Endothelial cell of umbilical vein (primary cell): ENCODE results near the gene TBX1. TPM values are rescaled to one million over a fixed set of nuclear protein-coding genes. Genes with fewer than 3 reads are reported as not detected.

ENCODE experiments used
- BruUV-seq: library from RNA; stranded (reverse); fragments of 400-500 nt; replicated peaks from 2 replicates; lab custom pipeline; 2021; lab: Mats Ljungman, UMichigan
- CTCF ChIA-PET: fragments of 300-600, 350-600 bp; sonication (Branson Sonifier 250); formaldehyde crosslinking; loops from one replicate; lab custom pipeline; 2021; ENCODE audit warnings: antibody characterized with exemption, inconsistent platforms; lab: Charles Lee
- POLR2A ChIA-PET: fragments of 300-600, 350-600 bp; sonication (Branson Sonifier 250); formaldehyde crosslinking; loops from one replicate; lab custom pipeline; 2021; ENCODE audit warnings: antibody characterized with exemption, inconsistent platforms; lab: Charles Lee
- DNase-seq: peaks from one replicate; pipeline ENCODE4 v3.0.0-alpha.2; 2011; ENCODE audit warnings: low read depth, low spot score
- FAIRE-seq: peaks from 2 replicates; lab custom pipeline; 2011; peaks lifted over from hg19 to GRCh38; lab: Jason Lieb, UNC
- H2AFZ ChIP-seq: 2 replicates; pipeline ENCODE4 v1.6.0; 2012; ENCODE audit warnings: low read depth, low read length, control low read depth, inconsistent platforms
- H3K27ac ChIP-seq: 2 replicates; pipeline ENCODE4 v1.5.1; 2011; ENCODE audit warnings: low read depth, mild to moderate bottlenecking, control low read depth, low read length, moderate library complexity; ENCODE audit not compliant: insufficient read depth
- H3K27me3 ChIP-seq, 2 experiments: 2 replicates each; pipeline versions ENCODE4 v1.6.0 to v1.6.1; 2011; ENCODE audit warnings: low read length in 2 of 2, mixed read lengths in 1 of 2; ENCODE audit not compliant: control insufficient read depth in 2 of 2, insufficient read depth in 2 of 2
- H3K36me3 ChIP-seq, 2 experiments: 2 replicates in 1 of 2; 3 replicates in 1 of 2; pipeline ENCODE4 v1.5.1; 2011; ENCODE audit warnings: low read length in 2 of 2, mild to moderate bottlenecking in 1 of 2, moderate library complexity in 1 of 2; ENCODE audit not compliant: control insufficient read depth in 2 of 2, insufficient read depth in 2 of 2; ENCODE audit errors: extremely low read depth in 1 of 2
- H3K4me1 ChIP-seq: 3 replicates; pipeline ENCODE4 v1.5.1; 2011; ENCODE audit warnings: mild to moderate bottlenecking, low read length; ENCODE audit not compliant: control insufficient read depth, insufficient read depth; ENCODE audit errors: extremely low read depth
- H3K4me2 ChIP-seq: 2 replicates; pipeline ENCODE4 v1.6.1; 2011; ENCODE audit warnings: low read length, control low read depth, mixed read lengths; ENCODE audit not compliant: insufficient read depth
- H3K4me3 ChIP-seq, 3 experiments: fragments of 200-600 bp in 1 of 3; sonication (generic), shearing (Covaris generic) in 1 of 3; replicated peaks in 1 of 3; 2 replicates each; pipeline ENCODE4 v1.5.1; 2011 to 2016; ENCODE audit warnings: control low read depth in 3 of 3, low read length in 3 of 3, mild to moderate bottlenecking in 2 of 3, inconsistent platforms in 1 of 3, low read depth in 1 of 3, moderate library complexity in 1 of 3; ENCODE audit not compliant: insufficient read depth in 1 of 3
- H3K79me2 ChIP-seq: 2 replicates; pipeline ENCODE4 v1.6.0; 2012; ENCODE audit warnings: low read length, inconsistent platforms; ENCODE audit not compliant: control insufficient read depth, insufficient read depth
- H3K9ac ChIP-seq: replicated peaks from 2 replicates; pipeline ENCODE3; 2011; ENCODE audit warnings: low read length, control low read depth; ENCODE audit not compliant: insufficient read depth; ENCODE audit errors: extremely low read depth
- H3K9me1 ChIP-seq: replicated peaks from 3 replicates; pipeline ENCODE4 v1.6.0; 2011; ENCODE audit warnings: mild to moderate bottlenecking, low read length; ENCODE audit not compliant: control insufficient read depth, insufficient read depth; ENCODE audit errors: extremely low read depth
- H3K9me3 ChIP-seq: replicated peaks from 2 replicates; pipeline ENCODE4 v1.5.1; 2012; ENCODE audit warnings: low read length, inconsistent platforms; ENCODE audit not compliant: control insufficient read depth, insufficient read depth
- H4K20me1 ChIP-seq: replicated peaks from 2 replicates; pipeline ENCODE3; 2011; ENCODE audit warnings: mild to moderate bottlenecking, low read length; ENCODE audit not compliant: control insufficient read depth, insufficient read depth; ENCODE audit errors: extremely low read depth
- EZH2 ChIP-seq: IDR thresholded peaks from 2 replicates; pipeline ENCODE4 v1.6.1; 2012; ENCODE audit warnings: borderline replicate concordance, low read depth, mild to moderate bottlenecking, moderate library complexity, low read length, inconsistent platforms; ENCODE audit not compliant: severe bottlenecking
- FOS ChIP-seq: IDR thresholded peaks from 2 replicates; pipeline ENCODE4 v1.6.1; 2011; ENCODE audit warnings: mild to moderate bottlenecking, low read length, moderate library complexity, borderline replicate concordance; ENCODE audit not compliant: insufficient read depth
- GATA2 ChIP-seq: IDR thresholded peaks from 2 replicates; pipeline ENCODE4 v1.7.0; 2011; ENCODE audit warnings: low read depth, mild to moderate bottlenecking, moderate library complexity, mixed read lengths, low read length; ENCODE audit not compliant: insufficient read length, insufficient read depth
- JUN ChIP-seq: IDR thresholded peaks from 2 replicates; pipeline ENCODE4 v1.6.1; 2011; ENCODE audit warnings: borderline replicate concordance, low read depth; ENCODE audit not compliant: insufficient read length, insufficient read depth
- MYC ChIP-seq: IDR thresholded peaks from one replicate; pipeline ENCODE4 v1.6.1; 2011; ENCODE audit warnings: mild to moderate bottlenecking, low read depth, low read length
- POLR2A ChIP-seq: IDR thresholded peaks from 2 replicates; pipeline ENCODE4 v1.6.1; 2012; ENCODE audit warnings: low read depth, mild to moderate bottlenecking, control low read depth, low read length
- POLR2AphosphoS5 ChIP-seq: IDR thresholded peaks from 2 replicates; pipeline ENCODE4 v1.6.1; 2012; ENCODE audit warnings: low read depth, mild to moderate bottlenecking, control low read depth, low read length, moderate library complexity; ENCODE audit not compliant: insufficient read depth
- dilution Hi-C: fragments of 300-500 bp; cut with MboI; formaldehyde crosslinking; loops from one replicate; pipeline ENCODE4 v1.15.0; 2019; ENCODE audit warnings: low sequenced_read_pairs; ENCODE audit not compliant: extremely low pct_ligation_motif_present
- intact Hi-C: fragments of 100-400 bp; cut with micrococcal nuclease; formaldehyde crosslinking; loops from one replicate; pipeline ENCODE4 v1.10.0; 2022
- polyA plus RNA-seq, 4 experiments: library from polyadenylated mRNA; depleted of rRNA in 3 of 4; stranded (reverse) in 3 of 4; unstranded in 1 of 4; fragments of >200 nt; gene quantifications; 2 replicates each; pipeline versions ENCODE4 v1.2.1 to v1.2.3, GENCODE V29; 2011 to 2012; ENCODE audit warnings: missing spikeins in 1 of 4
- total RNA-seq: library from RNA; stranded (reverse); gene quantifications from 2 replicates; pipeline ENCODE4 v1.2.3, GENCODE V29; 2021
- TF ChIP-seq, protein P1 (sequence below), 2 donors: IDR thresholded peaks; 1 replicate in 1 of 2; 2 replicates in 1 of 2; pipeline ENCODE4 v1.5.1; 2011; ENCODE audit warnings: low read length in 2 of 2, mild to moderate bottlenecking in 2 of 2, moderate library complexity in 2 of 2, control low read depth in 1 of 2, inconsistent platforms in 1 of 2, low read depth in 1 of 2; ENCODE audit not compliant: insufficient read depth in 1 of 2; ENCODE audit errors: extremely low read depth in 1 of 2
- TF ChIP-seq, protein P2 (sequence below): IDR thresholded peaks from 2 replicates; pipeline ENCODE4 v1.6.1; 2011; ENCODE audit not compliant: insufficient read depth, insufficient read length

TBX1 gene
- total and polyA plus RNA-seq, 2 donors (not counting 3 experiments of a cell fraction or from before 2014, with no cell fraction given): 11.0 to 30.2 TPM

DNA sequence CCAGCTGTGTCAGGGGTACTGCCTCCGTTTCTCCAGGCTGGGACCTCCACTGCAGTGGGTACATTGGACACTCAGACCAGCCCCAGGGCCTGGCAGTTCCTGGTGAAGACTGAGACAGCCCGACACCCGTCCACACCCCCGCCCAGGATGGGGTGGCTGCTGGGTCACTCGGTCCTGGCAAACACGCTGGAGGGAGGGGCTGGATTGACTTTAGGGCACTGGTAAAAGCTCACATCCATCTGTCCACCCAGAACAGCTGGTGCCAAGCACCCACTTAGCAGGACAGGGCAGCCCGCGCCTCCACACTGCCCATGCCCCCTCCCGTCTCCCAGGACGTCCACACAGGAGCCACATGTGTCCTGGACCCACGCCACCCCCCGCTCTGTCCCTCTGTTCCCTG lies 10.7 kb upstream of the TBX1 start:
- Histone ChIP-seq H3K9ac (no peak overlapping the region), H3K27me3 (peaks cover 9 to 12% of the 10 kb centered on the region in 2 experiments), H3K4me3 (no peak overlapping the region), H4K20me1 (no peaks in the 10 kb centered on the region), H3K27ac (no peak overlapping the region), H3K4me1 (peaks cover 9% of the 10 kb centered on the region), H3K4me2 (no peak overlapping the region), H3K9me3 (no peaks in the 10 kb centered on the region), H2AFZ (no peak overlapping the region), H3K9me1 (no peaks in the 10 kb centered on the region), H3K79me2 (no peaks in the 10 kb centered on the region), H3K36me3 (no peaks in the 10 kb centered on the region)
- FAIRE-seq (no peak), DNase-seq (no peak)
- ChIA-PET POLR2A (no interaction called here), CTCF (interaction anchor here (1.2 to 2.7 kb wide), 2 partner anchors 19 to 160 kb away, joined by 4 to 15 read pairs; no protein-coding TSS in a partner anchor)
- dilution Hi-C loops (no loop called here), intact Hi-C loops (no loop called here)
- no TSS peak for BruUV-seq
- TF ChIP-seq, protein P1, sequence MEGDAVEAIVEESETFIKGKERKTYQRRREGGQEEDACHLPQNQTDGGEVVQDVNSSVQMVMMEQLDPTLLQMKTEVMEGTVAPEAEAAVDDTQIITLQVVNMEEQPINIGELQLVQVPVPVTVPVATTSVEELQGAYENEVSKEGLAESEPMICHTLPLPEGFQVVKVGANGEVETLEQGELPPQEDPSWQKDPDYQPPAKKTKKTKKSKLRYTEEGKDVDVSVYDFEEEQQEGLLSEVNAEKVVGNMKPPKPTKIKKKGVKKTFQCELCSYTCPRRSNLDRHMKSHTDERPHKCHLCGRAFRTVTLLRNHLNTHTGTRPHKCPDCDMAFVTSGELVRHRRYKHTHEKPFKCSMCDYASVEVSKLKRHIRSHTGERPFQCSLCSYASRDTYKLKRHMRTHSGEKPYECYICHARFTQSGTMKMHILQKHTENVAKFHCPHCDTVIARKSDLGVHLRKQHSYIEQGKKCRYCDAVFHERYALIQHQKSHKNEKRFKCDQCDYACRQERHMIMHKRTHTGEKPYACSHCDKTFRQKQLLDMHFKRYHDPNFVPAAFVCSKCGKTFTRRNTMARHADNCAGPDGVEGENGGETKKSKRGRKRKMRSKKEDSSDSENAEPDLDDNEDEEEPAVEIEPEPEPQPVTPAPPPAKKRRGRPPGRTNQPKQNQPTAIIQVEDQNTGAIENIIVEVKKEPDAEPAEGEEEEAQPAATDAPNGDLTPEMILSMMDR (IDR thresholded peaks at IDR 0.05; ENCODE audit: extremely low read depth in 1 of 2, insufficient read depth in 1 of 2, low read depth in 1 of 2, low read length in 2 of 2): no peak
- TF ChIP-seq FOS (no peak), POLR2A (no peak), EZH2 (no peak), GATA2 (no peak), POLR2AphosphoS5 (no peak), JUN (no peak), MYC (no peak)
- TF ChIP-seq, protein P2, sequence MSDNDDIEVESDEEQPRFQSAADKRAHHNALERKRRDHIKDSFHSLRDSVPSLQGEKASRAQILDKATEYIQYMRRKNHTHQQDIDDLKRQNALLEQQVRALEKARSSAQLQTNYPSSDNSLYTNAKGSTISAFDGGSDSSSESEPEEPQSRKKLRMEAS: no peak
